Activated B cell treated with CpG ODN at 0.5 μM for 24 hours (primary cell): ENCODE data around the gene MPPED2. TPM values are rescaled to one million over a fixed set of nuclear protein-coding genes. Genes with fewer than 3 reads are reported as not detected.

Experiments
- ATAC-seq: fragments of 200-7000 bp; cut with Tn5 transposase; one replicate; pipeline ENCODE4 v1.10.0; 2021; ENCODE audit warnings: low read depth, mild to moderate bottlenecking, moderate library complexity
- CTCF ChIA-PET: fragments of 350-600 bp; sonication (Branson Sonifier 250); formaldehyde crosslinking; loops from one replicate; lab custom pipeline; 2021; ENCODE audit warnings: antibody characterized with exemption; lab: Charles Lee
- POLR2A ChIA-PET: fragments of 350-600 bp; sonication (Branson Sonifier 250); formaldehyde crosslinking; loops from one replicate; lab custom pipeline; 2021; ENCODE audit warnings: antibody characterized with exemption; lab: Charles Lee
- DNase-seq: peaks from one replicate; pipeline ENCODE4 v3.0.0; 2022
- H3K27ac Mint-ChIP-seq: one replicate; pipeline ENCODE4 v1.8.0; 2020; ENCODE audit warnings: mixed read lengths
- H3K27me3 Mint-ChIP-seq: one replicate; pipeline ENCODE4 v1.8.0; 2021; ENCODE audit warnings: mixed read lengths
- H3K36me3 Mint-ChIP-seq: one replicate; pipeline ENCODE4 v1.8.0; 2021; ENCODE audit warnings: low read depth, mixed read lengths
- H3K4me1 Mint-ChIP-seq: one replicate; pipeline ENCODE4 v1.8.0; 2021; ENCODE audit warnings: mixed read lengths
- H3K4me3 Mint-ChIP-seq: one replicate; pipeline ENCODE4 v1.8.0; 2020; ENCODE audit warnings: mild to moderate bottlenecking, mixed read lengths
- H3K9me3 Mint-ChIP-seq: one replicate; pipeline ENCODE4 v1.8.0; 2020; ENCODE audit warnings: mixed read lengths
- CTCF ChIP-seq: fragments of 200-600 bp; IDR thresholded peaks from one replicate; pipeline ENCODE4 v1.8.0; 2022; ENCODE audit warnings: antibody characterized with exemption, mild to moderate bottlenecking
- intact Hi-C: fragments of 100-400 bp; cut with micrococcal nuclease; formaldehyde crosslinking; loops from one replicate; pipeline ENCODE4 v1.15.1; 2024
- total RNA-seq: library from RNA; stranded (reverse); gene quantifications from 2 replicates; pipeline ENCODE4 v1.2.3, GENCODE V29; 2022

Gene MPPED2
- total RNA-seq, 1 donor from 2014 or later = 1.7 TPM

- no peaks in the 10 kb centered on the region for H3K4me1 Mint-ChIP-seq
- no peak overlapping the region for H3K4me3 Mint-ChIP-seq
- ATAC-seq (no peak), DNase-seq (no peak)
- intact Hi-C loops = no loop called here
- H3K27ac Mint-ChIP-seq = no peak overlapping the region
- no peaks in the 10 kb centered on the region for H3K9me3 Mint-ChIP-seq
- CTCF ChIA-PET = no interaction called here
- no peaks in the 10 kb centered on the region for H3K27me3 Mint-ChIP-seq
- TF ChIP-seq CTCF = no peak
- no peaks in the 10 kb centered on the region for H3K36me3 Mint-ChIP-seq
- POLR2A ChIA-PET = no interaction called here
These were observed 119.0 kb downstream of the MPPED2 start for GRCh38 chr11:30467176-30467575.

- Mint-ChIP-seq H3K36me3 (no peaks in the 10 kb centered on the region), H3K9me3 (no peaks in the 10 kb centered on the region)
- CTCF ChIA-PET = no interaction called here
These were observed 120.5 kb downstream of the MPPED2 start for GRCh38 chr11:30465623-30466022.

GRCh38 chr11:30465192-30465591 lies 121.0 kb downstream of the MPPED2 start:
- intact Hi-C loops = no loop called here
- no peaks in the 10 kb centered on the region for H3K4me1 Mint-ChIP-seq
- H3K27ac Mint-ChIP-seq = no peak overlapping the region
- no peak for ATAC-seq
- no peak for TF ChIP-seq CTCF
- no peaks in the 10 kb centered on the region for H3K27me3 Mint-ChIP-seq
- no peaks in the 10 kb centered on the region for H3K36me3 Mint-ChIP-seq
- DNase-seq = no peak
- H3K4me3 Mint-ChIP-seq = no peak overlapping the region
- no peaks in the 10 kb centered on the region for H3K9me3 Mint-ChIP-seq
- ChIA-PET CTCF (no interaction called here), POLR2A (no interaction called here)

More at GRCh38 chr11:30465623-30466022, 120.5 kb downstream of the MPPED2 start:
- Mint-ChIP-seq H3K4me1 (no peaks in the 10 kb centered on the region), H3K27me3 (no peaks in the 10 kb centered on the region), H3K27ac (no peak overlapping the region), H3K4me3 (no peak overlapping the region)
- DNase-seq = no peak
- intact Hi-C loops = no loop called here
- TF ChIP-seq CTCF = no peak
- POLR2A ChIA-PET = no interaction called here
- ATAC-seq = no peak

GRCh38 chr11:30463266-30463665 lies 122.9 kb downstream of the MPPED2 start:
- CTCF ChIA-PET = no interaction called here
- Mint-ChIP-seq H3K9me3 (no peaks in the 10 kb centered on the region), H3K4me3 (no peak overlapping the region), H3K27me3 (no peaks in the 10 kb centered on the region), H3K36me3 (no peaks in the 10 kb centered on the region), H3K27ac (no peak overlapping the region), H3K4me1 (no peaks in the 10 kb centered on the region)
- DNase-seq (no peak), ATAC-seq (no peak)
- intact Hi-C loops = no loop called here
- no peak for TF ChIP-seq CTCF
- POLR2A ChIA-PET = no interaction called here

- DNase-seq = no peak
- ChIA-PET POLR2A (no interaction called here), CTCF (no interaction called here)
- Mint-ChIP-seq H3K4me1 (no peaks in the 10 kb centered on the region), H3K27ac (no peak overlapping the region), H3K36me3 (no peaks in the 10 kb centered on the region), H3K27me3 (no peaks in the 10 kb centered on the region), H3K4me3 (no peak overlapping the region), H3K9me3 (no peaks in the 10 kb centered on the region)
- no peak for ATAC-seq
- intact Hi-C loops = no loop called here
- no peak for TF ChIP-seq CTCF
These were observed 123.7 kb downstream of the MPPED2 start for GRCh38 chr11:30462421-30462820.
